GM12864 (cell line): ENCODE measurements around the gene SDK2.
"Not testable (repeated sequence)": the region's sequence is repeated elsewhere in the genome, so short reads cannot be mapped to it uniquely, and the experiment has no call there.

ENCODE experiments used
- DNase-seq: peaks from one replicate; pipeline ENCODE4 v3.0.0-alpha.2; 2011; ENCODE audit warnings: low read depth
- H3K4me3 ChIP-seq: 2 replicates; pipeline ENCODE4 v1.5.1; 2011; ENCODE audit warnings: mild to moderate bottlenecking, low read depth, low read length, control low read depth
- CTCF ChIP-seq: IDR thresholded peaks from 2 replicates; pipeline ENCODE4 v1.5.1; 2011; ENCODE audit warnings: low read depth, mild to moderate bottlenecking, moderate library complexity, low read length, control low read depth, inconsistent platforms; ENCODE audit errors: missing control alignments

Gene SDK2

GRCh38 chr17:73455050-73455687, 189.1 kb downstream of the SDK2 start:
- no peak overlapping the region for H3K4me3 ChIP-seq
- no peak for DNase-seq
- no peak for TF ChIP-seq CTCF

GRCh38 chr17:73453494-73453893, 190.8 kb downstream of the SDK2 start:
- not testable (repeated sequence) for DNase-seq, H3K4me3 ChIP-seq

- no peak overlapping the region for H3K4me3 ChIP-seq
- DNase-seq, result no peak
- no peak for TF ChIP-seq CTCF
Measured at GRCh38 chr17:73453090-73453489, 191.2 kb downstream of the SDK2 start.

GRCh38 chr17:73452009-73452408, 192.2 kb downstream of the SDK2 start:
- DNase-seq, result no peak
- TF ChIP-seq CTCF, result no peak
- no peak overlapping the region for H3K4me3 ChIP-seq

GRCh38 chr17:73447319-73447718, 196.9 kb downstream of the SDK2 start:
- no peak for DNase-seq
- H3K4me3 ChIP-seq, result no peak overlapping the region
- TF ChIP-seq CTCF, result no peak

GRCh38 chr17:73446617-73447016, 197.6 kb downstream of the SDK2 start:
- no peak overlapping the region for H3K4me3 ChIP-seq
- no peak for TF ChIP-seq CTCF
- DNase-seq, result no peak

GRCh38 chr17:73445466-73445865, 198.8 kb downstream of the SDK2 start:
- TF ChIP-seq CTCF, result no peak
- DNase-seq, result no peak

GRCh38 chr17:73444021-73444420, 200.2 kb downstream of the SDK2 start:
- H3K4me3 ChIP-seq, result no peak overlapping the region
- no peak for DNase-seq
- TF ChIP-seq CTCF, result no peak

More at GRCh38 chr17:73445466-73445865, 198.8 kb downstream of the SDK2 start:
- H3K4me3 ChIP-seq, result no peak overlapping the region
